H7 (cell line): ENCODE measurements around the gene SIGLEC7. TPM values are rescaled to one million over a fixed set of nuclear protein-coding genes. Genes with fewer than 3 reads are reported as not detected.
A peak's percentile ranks its signal among the peaks of the same experiment; 100 is the strongest.

Experiments used
- DNase-seq: peaks from one replicate; pipeline ENCODE4 v3.0.0; 2012
- H3K27me3 ChIP-seq: 2 replicates; pipeline ENCODE4 v1.6.0; 2011; ENCODE audit warnings: mild to moderate bottlenecking, low read length; ENCODE audit not compliant: control insufficient read depth, insufficient read depth
- H3K36me3 ChIP-seq: replicated peaks from 2 replicates; pipeline ENCODE4 v1.5.1; 2011; ENCODE audit warnings: low read length; ENCODE audit not compliant: control insufficient read depth, insufficient read depth
- H3K4me3 ChIP-seq: 2 replicates; pipeline ENCODE4 v1.5.1; 2011; ENCODE audit warnings: low read depth, mild to moderate bottlenecking, control low read depth, low read length, moderate library complexity; ENCODE audit not compliant: insufficient read depth
- total RNA-seq: library from RNA; depleted of rRNA; stranded (reverse); fragments of >200 nt; shearing (Covaris generic); gene quantifications from 2 replicates; pipeline ENCODE4 v1.2.3, GENCODE V29; 2014

SIGLEC7 gene
- total RNA-seq, 1 experiment from 2014 or later = not detected

- H3K36me3 ChIP-seq = peaks cover 3% of the 10 kb centered on the region
- peak overlapping the region; percentile 89 for H3K4me3 ChIP-seq
- peaks cover 3% of the 10 kb centered on the region for H3K27me3 ChIP-seq
- no peak for DNase-seq
These were observed 34.6 kb upstream of the SIGLEC7 start for GRCh38 chr19:51107406-51108065.

- DNase-seq = peak; percentile 97
- Histone ChIP-seq H3K36me3 (peaks cover 1% of the 10 kb centered on the region), H3K4me3 (peak within 1 kb of the TSS; percentile 89), H3K27me3 (peaks cover 3% of the 10 kb centered on the region)
These were observed 33.9 kb upstream of the SIGLEC7 start, which contains the start of gene CTU1 for GRCh38 chr19:51108066-51108804. Gene CTU1 (minus strand): TSS chr19:51108409. CDS start chr19:51104569, 3,840 bp downstream.

DNA sequence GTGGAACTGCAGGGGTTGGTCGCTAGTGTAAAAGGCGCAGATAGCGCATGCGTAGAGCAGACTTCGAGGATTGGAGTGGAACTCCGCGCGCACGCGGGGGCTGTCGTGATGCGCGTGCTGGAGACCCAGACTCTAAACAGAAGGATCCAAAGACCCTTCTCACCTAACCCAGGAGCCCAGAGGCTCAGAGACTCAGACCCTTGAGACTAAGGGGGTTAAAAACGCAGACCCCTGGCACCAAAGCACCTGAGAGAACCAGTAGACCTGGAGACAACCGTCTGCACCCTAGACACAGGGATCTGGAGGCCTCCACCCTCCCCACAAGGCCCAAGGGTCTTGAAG is 33.3 kb upstream of the SIGLEC7 start:
- DNase-seq = no peak

GRCh38 chr19:51110666-51110971 is 31.5 kb upstream of the SIGLEC7 start:
- Histone ChIP-seq H3K36me3 (no peaks in the 10 kb centered on the region), H3K27me3 (peaks cover 3% of the 10 kb centered on the region), H3K4me3 (no peak overlapping the region)
- DNase-seq = no peak

More for the DNA sequence above, 33.3 kb upstream of the SIGLEC7 start:
- H3K27me3 ChIP-seq = peaks cover 3% of the 10 kb centered on the region
- no peaks in the 10 kb centered on the region for H3K36me3 ChIP-seq
- H3K4me3 ChIP-seq = peak overlapping the region; percentile 89

DNA sequence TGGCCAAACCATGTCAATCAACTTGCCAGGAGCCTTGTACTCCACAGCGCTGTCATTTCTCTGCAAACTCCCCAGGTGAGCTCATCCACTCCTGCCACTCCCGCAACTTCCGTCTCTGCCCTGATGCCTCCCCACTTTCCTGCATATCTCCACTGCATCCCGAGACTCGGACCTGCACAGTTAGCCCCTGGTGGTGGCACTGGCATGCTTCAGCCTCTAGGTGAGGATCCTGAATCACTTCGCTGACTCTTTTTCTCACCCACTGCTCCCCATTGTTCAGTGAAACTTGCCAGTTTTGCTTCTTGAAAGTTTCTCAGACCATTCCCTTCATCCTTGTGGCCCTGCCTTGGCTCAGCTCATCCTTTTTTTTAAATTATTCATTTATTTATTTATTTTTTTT is 30.5 kb upstream of the SIGLEC7 start:
- peaks cover 3% of the 10 kb centered on the region for H3K27me3 ChIP-seq
- H3K4me3 ChIP-seq = no peak overlapping the region
- no peaks in the 10 kb centered on the region for H3K36me3 ChIP-seq
- DNase-seq = no peak

DNA sequence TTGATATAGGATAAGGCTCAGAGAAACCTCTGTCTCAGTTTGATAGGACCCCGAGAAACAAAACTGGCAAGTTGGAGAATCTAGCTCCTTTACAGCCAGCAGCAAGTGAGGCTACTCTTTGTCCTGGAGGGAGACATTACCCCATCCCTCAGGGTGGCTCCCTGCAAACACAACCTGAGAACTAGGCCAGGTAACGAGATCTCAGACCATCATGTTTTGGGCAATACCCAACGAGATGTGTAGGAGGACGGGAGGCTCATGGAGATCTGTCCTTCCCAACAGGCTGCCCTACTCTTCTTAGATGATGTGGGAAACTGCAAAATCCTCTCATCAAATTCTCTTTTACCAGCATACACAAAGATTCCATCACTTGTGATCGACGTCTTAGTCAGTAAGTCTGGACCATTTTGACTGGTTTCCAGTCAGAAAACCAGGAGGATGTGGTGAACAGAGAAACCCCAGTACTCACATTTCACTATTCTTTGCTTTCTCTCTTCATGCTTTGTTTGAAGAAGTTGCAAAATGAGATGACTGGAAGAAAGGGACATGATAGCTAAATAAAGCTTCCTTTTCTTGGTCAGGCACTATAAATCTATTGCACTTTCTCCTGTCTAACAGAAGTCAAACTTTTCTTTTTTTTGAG is 27.9 kb upstream of the SIGLEC7 start:
- Histone ChIP-seq H3K36me3 (no peaks in the 10 kb centered on the region), H3K27me3 (peaks cover 3% of the 10 kb centered on the region; the same call in 1 of the 2 replicates), H3K4me3 (no peak overlapping the region)
- no peak for DNase-seq

DNA sequence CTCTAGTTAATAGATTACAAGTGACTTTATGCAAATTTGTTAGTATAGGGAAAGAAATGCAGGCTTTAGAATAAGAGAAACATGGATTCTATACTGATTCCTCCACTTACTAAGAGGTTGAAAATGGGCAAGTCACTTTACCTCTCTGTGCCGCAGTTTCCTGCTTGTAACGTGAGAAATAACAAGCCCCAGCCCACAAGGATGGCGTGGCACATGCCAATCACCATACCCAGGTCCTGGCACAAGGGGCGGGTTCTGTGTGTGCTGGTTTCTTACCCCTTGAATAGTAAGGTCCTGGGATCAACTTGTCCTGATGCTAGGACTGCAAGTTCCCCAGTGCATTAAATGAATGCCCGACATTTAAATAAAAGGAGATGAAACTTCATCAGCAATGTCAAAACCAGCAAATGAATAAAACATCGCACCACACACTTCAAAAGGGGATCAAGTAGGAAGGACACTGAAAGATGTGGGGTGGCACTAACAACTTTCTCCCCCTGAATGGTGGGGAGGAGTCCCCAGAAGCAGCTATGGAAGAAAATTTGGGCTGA is 25.3 kb upstream of the SIGLEC7 start:
- Histone ChIP-seq H3K27me3 (peaks cover 3% of the 10 kb centered on the region; the same call in 1 of the 2 replicates), H3K4me3 (no peak overlapping the region), H3K36me3 (no peaks in the 10 kb centered on the region)
- DNase-seq = no peak

DNA sequence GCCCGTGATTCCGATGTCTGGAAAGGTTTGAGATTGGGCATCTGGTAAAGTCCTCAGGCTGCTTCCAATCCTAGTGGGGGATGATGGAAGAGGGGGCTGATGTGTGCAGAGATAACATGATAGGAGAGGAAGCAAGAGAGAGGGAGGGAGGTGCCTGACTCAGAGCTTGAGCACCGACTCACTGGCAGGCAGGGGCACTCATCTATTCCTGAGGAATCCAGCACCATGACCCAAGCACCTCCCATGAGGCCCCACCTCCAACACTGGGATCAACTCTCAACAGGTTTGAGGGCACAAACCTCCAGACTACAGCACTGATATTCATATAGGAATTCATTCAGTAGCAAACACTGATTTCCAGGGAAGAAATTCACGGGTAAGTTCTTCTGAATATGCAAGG is 23.0 kb upstream of the SIGLEC7 start:
- no peaks in the 10 kb centered on the region; the same call in 1 of the 2 replicates for H3K27me3 ChIP-seq
- no peaks in the 10 kb centered on the region for H3K36me3 ChIP-seq
- H3K4me3 ChIP-seq = no peak overlapping the region
- no peak for DNase-seq

DNA sequence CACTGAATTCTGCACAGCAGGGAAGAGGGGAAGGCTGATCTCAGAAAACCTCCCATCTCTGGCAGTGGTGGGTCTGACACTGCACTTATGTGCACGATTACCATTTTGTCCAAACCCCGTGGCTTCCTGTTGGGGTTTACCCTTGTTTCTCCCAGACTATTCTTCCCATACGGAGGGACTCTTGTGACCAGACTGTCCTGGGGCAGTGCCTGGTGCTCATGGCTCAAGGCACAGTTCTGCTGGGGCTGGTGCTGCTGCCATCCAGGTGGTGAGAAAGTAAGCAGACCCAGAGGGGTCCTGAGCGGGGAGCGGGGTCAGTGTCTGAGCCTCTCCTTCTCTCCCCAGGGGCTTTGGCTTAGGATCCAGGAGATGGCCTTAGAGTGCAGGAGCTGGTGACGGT is 22.5 kb upstream of the SIGLEC7 start:
- Histone ChIP-seq H3K36me3 (no peaks in the 10 kb centered on the region), H3K27me3 (no peaks in the 10 kb centered on the region; the same call in 1 of the 2 replicates), H3K4me3 (no peak overlapping the region)
- no peak for DNase-seq

GRCh38 chr19:51120160-51120559 is 21.9 kb upstream of the SIGLEC7 start:
- no peak for DNase-seq
- Histone ChIP-seq H3K36me3 (no peaks in the 10 kb centered on the region), H3K4me3 (no peak overlapping the region), H3K27me3 (no peaks in the 10 kb centered on the region; the same call in 1 of the 2 replicates)

GRCh38 chr19:51121257-51121656 is 20.8 kb upstream of the SIGLEC7 start:
- Histone ChIP-seq H3K36me3 (no peaks in the 10 kb centered on the region), H3K27me3 (no peaks in the 10 kb centered on the region; the same call in 1 of the 2 replicates), H3K4me3 (no peak overlapping the region)
- DNase-seq = no peak

DNA sequence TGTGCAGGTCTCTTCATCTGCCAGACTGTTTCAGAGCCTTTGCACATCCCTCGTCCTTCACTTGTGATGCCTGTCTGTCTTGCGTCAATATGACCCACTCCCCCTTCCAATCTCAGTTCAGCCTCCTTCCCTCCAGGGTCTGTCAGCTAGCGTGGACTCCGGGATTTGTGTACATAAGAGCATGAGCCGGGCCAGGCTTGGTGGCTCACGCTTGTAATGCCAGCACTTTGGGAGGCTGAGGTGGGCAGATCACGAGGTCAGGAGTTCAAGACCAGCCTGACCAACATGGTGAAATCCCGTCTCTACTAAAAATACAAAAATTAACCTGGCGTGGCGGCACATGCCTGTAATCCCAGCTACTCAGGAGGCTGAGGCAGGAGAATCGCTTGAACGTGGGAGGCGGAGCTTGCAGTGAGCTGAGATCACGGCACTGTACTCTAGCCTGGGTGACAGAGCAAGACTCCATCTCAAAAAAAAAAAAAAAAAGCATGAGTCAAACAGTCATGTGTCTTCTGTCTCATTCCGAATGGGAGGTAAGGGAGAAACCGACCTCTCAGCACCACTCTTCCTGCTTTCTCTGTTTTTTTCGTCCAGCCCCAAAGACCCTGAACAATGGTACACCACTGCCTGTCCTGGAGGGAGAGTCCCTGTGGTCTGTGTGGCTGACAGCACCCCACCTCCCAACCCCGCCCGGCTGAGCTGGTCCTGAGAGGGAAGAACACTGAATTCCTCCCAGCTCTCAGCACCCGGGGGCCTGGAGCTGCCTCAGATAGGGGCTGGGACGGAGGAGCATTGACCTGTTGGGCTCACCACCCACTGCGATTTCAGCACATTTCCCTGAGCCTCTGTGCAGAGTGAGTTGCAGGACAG is 19.8 kb upstream of the SIGLEC7 start:
- H3K4me3 ChIP-seq = no peak overlapping the region
- DNase-seq = no peak

DNA sequence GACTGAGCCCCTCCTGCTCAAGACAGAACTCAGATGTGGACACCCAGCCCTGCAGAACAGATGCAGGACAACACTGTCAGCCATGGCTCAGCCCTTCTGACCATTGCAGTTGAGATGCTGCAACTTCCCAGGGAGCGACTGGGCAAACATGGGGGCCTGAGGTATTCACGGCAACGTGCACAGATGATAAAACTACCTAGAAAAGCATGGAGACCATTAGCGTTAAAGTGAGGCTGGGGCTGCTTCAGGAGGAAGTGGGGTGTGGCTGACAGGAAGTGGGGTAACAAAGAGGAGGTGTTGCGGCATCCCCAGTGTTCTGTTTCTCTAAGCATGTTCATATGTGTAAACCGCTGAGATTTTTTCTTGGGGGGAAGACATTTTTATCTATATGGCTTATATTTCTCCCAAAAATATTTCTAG is 18.7 kb upstream of the SIGLEC7 start:
- Histone ChIP-seq H3K36me3 (no peaks in the 10 kb centered on the region), H3K27me3 (no peaks in the 10 kb centered on the region; the same call in 1 of the 2 replicates), H3K4me3 (no peak overlapping the region)
- DNase-seq = no peak

More for the DNA sequence above, 19.8 kb upstream of the SIGLEC7 start:
- Histone ChIP-seq H3K27me3 (no peaks in the 10 kb centered on the region; the same call in 1 of the 2 replicates), H3K36me3 (no peaks in the 10 kb centered on the region)

DNA sequence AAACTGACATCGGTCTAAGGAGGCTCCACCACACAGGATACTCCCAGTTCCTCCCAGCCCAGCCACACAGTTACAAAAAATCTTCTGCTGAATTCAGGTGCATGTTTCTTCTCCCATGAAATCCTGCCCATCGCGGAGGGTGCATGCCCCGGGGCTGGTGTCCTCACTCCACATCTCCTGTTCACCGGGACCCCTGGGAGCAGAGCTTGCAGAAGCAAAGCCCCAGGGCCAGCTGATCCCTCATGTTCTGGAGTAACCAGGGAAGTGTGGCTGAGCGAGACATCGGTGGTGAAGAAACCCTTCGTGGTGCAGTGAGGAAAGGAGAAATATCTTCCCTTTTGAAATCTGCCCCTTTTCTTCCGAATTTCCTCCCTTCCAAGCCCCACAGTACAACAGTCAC is 18.3 kb upstream of the SIGLEC7 start:
- H3K27me3 ChIP-seq = no peaks in the 10 kb centered on the region; the same call in 1 of the 2 replicates
- H3K4me3 ChIP-seq = no peak overlapping the region
- DNase-seq = no peak
- no peaks in the 10 kb centered on the region for H3K36me3 ChIP-seq
